HEK293 (cell line): ENCODE results near the gene DRICH1.

Experiments
- CTCF ChIA-PET: fragments of 350-600 bp; formaldehyde crosslinking; extraction: SDS; loops from one replicate; lab custom pipeline; 2021; ENCODE audit warnings: antibody characterized with exemption; lab: Yijun Ruan, JAX
- POLR2A ChIA-PET: fragments of 300-600 bp; formaldehyde crosslinking; extraction: SDS; loops from one replicate; lab custom pipeline; 2020; ENCODE audit warnings: antibody characterized with exemption, inconsistent platforms; lab: Yijun Ruan, JAX
- H3K27ac ChIP-seq: fragments of 200-500 bp; sonication (Bioruptor generic); 2 replicates; pipeline ENCODE4 v1.5.1; 2014; ENCODE audit warnings: low read depth, low read length, control low read depth, inconsistent platforms; ENCODE audit errors: extremely low read depth
- H3K36me3 ChIP-seq, 2 experiments: fragments of 200-500 bp in 1 of 2; sonication (Bioruptor generic) in 1 of 2; 1 replicate in 1 of 2; 2 replicates in 1 of 2; pipeline ENCODE4 v1.5.1; 2014 to 2017; ENCODE audit warnings: inconsistent platforms in 2 of 2, low read length in 2 of 2; ENCODE audit not compliant: control insufficient read depth in 2 of 2, insufficient read depth in 1 of 2
- H3K4me1 ChIP-seq: fragments of 200-500 bp; sonication (Bioruptor generic); 2 replicates; pipeline ENCODE4 v1.5.1; 2014; ENCODE audit warnings: mild to moderate bottlenecking, low read length, inconsistent platforms; ENCODE audit not compliant: control insufficient read depth, insufficient read depth
- H3K4me3 ChIP-seq: 2 replicates; pipeline ENCODE4 v1.5.1; 2011; ENCODE audit warnings: low read depth, mild to moderate bottlenecking, control low read depth, low read length, moderate library complexity
- H3K9me3 ChIP-seq: fragments of 200-500 bp; sonication (Bioruptor generic); 2 replicates; pipeline ENCODE4 v1.5.1; 2014; ENCODE audit warnings: low read depth, low read length, inconsistent platforms; ENCODE audit not compliant: control insufficient read depth, insufficient read depth
- ATF2 ChIP-seq: fragments of 450-650 bp; formaldehyde crosslinking; IDR thresholded peaks from 2 replicates; pipeline ENCODE4 v1.5.1; 2016; ENCODE audit warnings: missing biosample characterization, missing genetic modification characterization, low read depth
- EGR2 ChIP-seq: fragments of 450-650 bp; formaldehyde crosslinking; IDR thresholded peaks from 2 replicates; pipeline ENCODE4 v1.5.1; 2016; ENCODE audit warnings: low read depth, missing biosample characterization, missing genetic modification characterization
- MYNN ChIP-seq: fragments of 450-650 bp; formaldehyde crosslinking; IDR thresholded peaks from 2 replicates; pipeline ENCODE4 v1.5.1; 2016; ENCODE audit warnings: missing biosample characterization, missing genetic modification characterization, borderline replicate concordance
- OSR2 ChIP-seq: fragments of 450-650 bp; formaldehyde crosslinking; IDR thresholded peaks from 2 replicates; pipeline ENCODE4 v1.5.1; 2016; ENCODE audit warnings: missing biosample characterization, missing genetic modification characterization
- SP2 ChIP-seq: fragments of 450-650 bp; formaldehyde crosslinking; IDR thresholded peaks from 2 replicates; pipeline ENCODE4 v1.5.1; 2016; ENCODE audit warnings: missing biosample characterization, missing genetic modification characterization
- SP3 ChIP-seq: fragments of 450-650 bp; formaldehyde crosslinking; IDR thresholded peaks from 2 replicates; pipeline ENCODE4 v1.5.1; 2016; ENCODE audit warnings: missing biosample characterization, missing genetic modification characterization
- ZFHX2 ChIP-seq: fragments of 450-650 bp; formaldehyde crosslinking; conservative IDR thresholded peaks from 2 replicates; pipeline ENCODE4 v1.5.1; 2016; ENCODE audit warnings: missing biosample characterization, missing genetic modification characterization
- ZFP69B ChIP-seq: fragments of 450-650 bp; formaldehyde crosslinking; IDR thresholded peaks from 2 replicates; pipeline ENCODE4 v1.5.1; 2016; ENCODE audit warnings: missing biosample characterization, missing genetic modification characterization
- ZIC2 ChIP-seq: fragments of 450-650 bp; formaldehyde crosslinking; IDR thresholded peaks from 2 replicates; pipeline ENCODE4 v1.5.1; 2016; ENCODE audit warnings: missing biosample characterization, missing genetic modification characterization
- ZNF2 ChIP-seq: fragments of 450-650 bp; formaldehyde crosslinking; IDR thresholded peaks from 2 replicates; pipeline ENCODE4 v1.5.1; 2016; ENCODE audit warnings: missing biosample characterization, missing genetic modification characterization
- ZNF280C ChIP-seq: fragments of 450-650 bp; formaldehyde crosslinking; IDR thresholded peaks from 2 replicates; pipeline ENCODE4 v1.5.1; 2016; ENCODE audit warnings: missing biosample characterization, missing genetic modification characterization
- ZNF335 ChIP-seq: fragments of 450-650 bp; formaldehyde crosslinking; conservative IDR thresholded peaks from 2 replicates; pipeline ENCODE4 v1.5.1; 2016; ENCODE audit warnings: missing biosample characterization, missing genetic modification characterization
- ZNF350 ChIP-seq: fragments of 450-650 bp; formaldehyde crosslinking; IDR thresholded peaks from 2 replicates; pipeline ENCODE4 v1.5.0; 2017; ENCODE audit warnings: missing biosample characterization, mild to moderate bottlenecking, missing genetic modification characterization
- ZNF354C ChIP-seq: fragments of 450-650 bp; formaldehyde crosslinking; IDR thresholded peaks from 2 replicates; pipeline ENCODE4 v1.5.1; 2016; ENCODE audit warnings: missing biosample characterization, missing genetic modification characterization, low read depth, borderline replicate concordance
- ZNF394 ChIP-seq: fragments of 450-650 bp; formaldehyde crosslinking; IDR thresholded peaks from 2 replicates; pipeline ENCODE4 v1.5.1; 2016; ENCODE audit warnings: missing biosample characterization, missing genetic modification characterization, mild to moderate bottlenecking, moderate library complexity, borderline replicate concordance
- ZNF580 ChIP-seq: fragments of 450-650 bp; formaldehyde crosslinking; IDR thresholded peaks from 2 replicates; pipeline ENCODE4 v1.5.1; 2016; ENCODE audit warnings: missing biosample characterization, missing genetic modification characterization
- ZNF585B ChIP-seq: fragments of 450-650 bp; formaldehyde crosslinking; IDR thresholded peaks from 2 replicates; pipeline ENCODE4 v1.5.1; 2016; ENCODE audit warnings: missing biosample characterization, missing genetic modification characterization
- ZNF768 ChIP-seq: fragments of 450-650 bp; formaldehyde crosslinking; IDR thresholded peaks from 2 replicates; pipeline ENCODE4 v1.5.1; 2018; ENCODE audit warnings: missing biosample characterization, mild to moderate bottlenecking, missing genetic modification characterization
- ZNF777 ChIP-seq: fragments of 450-650 bp; formaldehyde crosslinking; IDR thresholded peaks from 2 replicates; pipeline ENCODE4 v1.5.1; 2017; ENCODE audit warnings: missing biosample characterization, missing genetic modification characterization, borderline replicate concordance
- ZNF792 ChIP-seq: fragments of 450-650 bp; formaldehyde crosslinking; IDR thresholded peaks from 2 replicates; pipeline ENCODE4 v1.5.1; 2016; ENCODE audit warnings: missing biosample characterization, missing genetic modification characterization
- ZSCAN18 ChIP-seq: fragments of 450-650 bp; formaldehyde crosslinking; IDR thresholded peaks from 2 replicates; pipeline ENCODE4 v1.5.1; 2016; ENCODE audit warnings: missing biosample characterization, missing genetic modification characterization

The DRICH1 gene

GRCh38 chr22:23606204-23607131 lies 25.7 kb downstream of the DRICH1 start:
- H3K27ac ChIP-seq: no peak overlapping the region
- ChIA-PET CTCF (interaction anchor here (0.6 to 2.1 kb wide), 7 partner anchors 13 to 647 kb away, joined by 3 to 8 read pairs (median 4); no protein-coding TSS in a partner anchor), POLR2A (interaction anchor here (0.6 kb wide), 1 partner anchor 83 kb away, joined by 3 read pairs; no protein-coding TSS in a partner anchor)
- TF ChIP-seq ZIC2 (tag by site-specific recombination) (peak; percentile 51), ZNF335 (tag by site-specific recombination) (no peak)
- no peaks in the 10 kb centered on the region for H3K4me1 ChIP-seq
- H3K4me3 ChIP-seq: no peak overlapping the region
- no peaks in the 10 kb centered on the region for H3K9me3 ChIP-seq
- no peaks in the 10 kb centered on the region for H3K36me3 ChIP-seq

GRCh38 chr22:23604939-23605712 lies 27.0 kb downstream of the DRICH1 start:
- no peak for TF ChIP-seq ATF2 (tag by site-specific recombination)
- no peak for TF ChIP-seq ZNF768 (tag by site-specific recombination)
- peak; percentile 53 for TF ChIP-seq ZFHX2 (tag by site-specific recombination)
- TF ChIP-seq ZNF394 (tag by site-specific recombination): no peak
- peak; percentile 48; the same call in 1 of the 2 replicates for TF ChIP-seq EGR2 (tag by site-specific recombination)
- TF ChIP-seq ZIC2 (tag by site-specific recombination): peak; percentile 44
- ChIA-PET POLR2A (no interaction called here), CTCF (interaction anchor here (0.7 to 1.4 kb wide), 2 partner anchors 15 to 245 kb away, joined by 3 to 4 read pairs; no protein-coding TSS in a partner anchor)
- no peak overlapping the region for H3K27ac ChIP-seq
- H3K4me1 ChIP-seq: no peaks in the 10 kb centered on the region
- no peaks in the 10 kb centered on the region for H3K9me3 ChIP-seq
- no peaks in the 10 kb centered on the region for H3K36me3 ChIP-seq
- no peak overlapping the region for H3K4me3 ChIP-seq

- ChIA-PET POLR2A (no interaction called here), CTCF (interaction anchor here (1.0 kb wide), 1 partner anchor 12 kb away, joined by 5 read pairs; no protein-coding TSS in a partner anchor)
- no peaks in the 10 kb centered on the region for H3K4me1 ChIP-seq
- no peak overlapping the region for H3K27ac ChIP-seq
- no peak for TF ChIP-seq ZFP69B (tag by site-specific recombination)
- no peak for TF ChIP-seq ZNF2 (tag by site-specific recombination)
- no peak for TF ChIP-seq OSR2
- TF ChIP-seq ZNF580: no peak
- no peak for TF ChIP-seq ZNF280C (tag by site-specific recombination)
- TF ChIP-seq ZNF792 (tag by site-specific recombination): no peak
- TF ChIP-seq ZNF585B (tag by site-specific recombination): no peak
- no peak for TF ChIP-seq ZNF777 (tag by site-specific recombination)
- TF ChIP-seq ZNF350 (tag by site-specific recombination): no peak
- TF ChIP-seq ZSCAN18: no peak
- TF ChIP-seq SP3 (tag by site-specific recombination): no peak
- TF ChIP-seq SP2 (tag by site-specific recombination): no peak
- TF ChIP-seq ZIC2 (tag by site-specific recombination): no peak
- TF ChIP-seq ZNF354C (tag by site-specific recombination): no peak
- TF ChIP-seq MYNN: no peak
- TF ChIP-seq, all 188 proteins: peak for 0
- no peak overlapping the region for H3K4me3 ChIP-seq
- H3K9me3 ChIP-seq: no peaks in the 10 kb centered on the region
- H3K36me3 ChIP-seq: no peaks in the 10 kb centered on the region
These were observed 28.9 kb downstream of the DRICH1 start for GRCh38 chr22:23603266-23603665.
